Ishikawa (cell line): ENCODE measurements around the gene IL12RB2.

ENCODE experiments used
- CEBPB ChIP-seq: IDR thresholded peaks from 2 replicates; pipeline ENCODE4 v1.6.1; 2012
- CREB1 ChIP-seq: IDR thresholded peaks from 2 replicates; pipeline ENCODE4 v1.6.1; 2012; ENCODE audit warnings: low read depth
- EGR1 ChIP-seq: IDR thresholded peaks from 2 replicates; pipeline ENCODE4 v1.6.1; 2012
- EP300 ChIP-seq: IDR thresholded peaks from 2 replicates; pipeline ENCODE4 v1.6.1; 2012; ENCODE audit warnings: borderline replicate concordance
- FOXM1 ChIP-seq: IDR thresholded peaks from 2 replicates; pipeline ENCODE4 v1.6.1; 2012; ENCODE audit warnings: low read depth, borderline replicate concordance
- NFIC ChIP-seq: IDR thresholded peaks from 2 replicates; pipeline ENCODE4 v1.6.1; 2012
- RAD21 ChIP-seq: IDR thresholded peaks from 2 replicates; pipeline ENCODE4 v1.6.1; 2012; ENCODE audit warnings: low read depth
- TAF1 ChIP-seq: IDR thresholded peaks from 2 replicates; pipeline ENCODE4 v1.6.1; 2012; ENCODE audit warnings: low read depth, mild to moderate bottlenecking
- TCF12 ChIP-seq: IDR thresholded peaks from 2 replicates; pipeline ENCODE4 v1.6.1; 2012; ENCODE audit warnings: low read depth
- TEAD4 ChIP-seq: IDR thresholded peaks from 2 replicates; pipeline ENCODE4 v1.6.1; 2012
- YY1 ChIP-seq: IDR thresholded peaks from 2 replicates; pipeline ENCODE4 v1.6.1; 2012; ENCODE audit warnings: low read depth
- ZBTB7A ChIP-seq: IDR thresholded peaks from 2 replicates; pipeline ENCODE4 v1.6.1; 2012; ENCODE audit warnings: low read depth
- TF ChIP-seq, protein P1 (sequence below): IDR thresholded peaks from 2 replicates; pipeline ENCODE4 v1.6.1; 2012
- TF ChIP-seq, protein P2 (sequence below): IDR thresholded peaks from 2 replicates; pipeline ENCODE4 v1.6.1; 2012; ENCODE audit warnings: low read depth, mild to moderate bottlenecking
- TF ChIP-seq, protein P3 (sequence below): IDR thresholded peaks from 2 replicates; pipeline ENCODE4 v1.6.1; 2012

IL12RB2 gene

DNA sequence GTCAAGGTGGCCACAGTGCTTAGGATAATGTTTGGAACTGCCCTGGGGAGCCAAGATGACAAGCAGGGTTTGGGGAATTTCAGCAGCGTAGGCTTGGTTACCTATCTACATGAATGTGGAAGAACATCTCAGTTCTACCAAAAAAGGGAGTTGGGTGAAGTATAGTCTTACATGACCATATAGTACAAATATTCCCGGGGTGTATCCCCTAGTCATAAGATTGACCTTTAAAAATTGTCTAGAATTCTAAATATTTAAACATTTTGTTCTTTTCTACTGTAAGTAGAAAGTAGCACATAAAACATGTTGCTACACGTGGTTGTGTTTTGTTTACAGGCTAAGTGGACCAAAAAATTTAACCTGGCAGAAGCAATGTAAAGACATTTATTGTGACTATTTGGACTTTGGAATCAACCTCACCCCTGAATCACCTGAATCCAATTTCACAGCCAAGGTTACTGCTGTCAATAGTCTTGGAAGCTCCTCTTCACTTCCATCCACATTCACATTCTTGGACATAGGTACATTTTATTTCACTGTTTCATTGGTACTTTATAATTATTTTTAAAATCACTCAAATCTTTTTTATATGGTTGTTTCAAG, 20.3 kb downstream of the IL12RB2 start:
- no peak for TF ChIP-seq EP300
- no peak for TF ChIP-seq CEBPB
- TF ChIP-seq TCF12: no peak
- no peak for TF ChIP-seq RAD21
- TF ChIP-seq YY1: no peak
- TF ChIP-seq, protein P1, sequence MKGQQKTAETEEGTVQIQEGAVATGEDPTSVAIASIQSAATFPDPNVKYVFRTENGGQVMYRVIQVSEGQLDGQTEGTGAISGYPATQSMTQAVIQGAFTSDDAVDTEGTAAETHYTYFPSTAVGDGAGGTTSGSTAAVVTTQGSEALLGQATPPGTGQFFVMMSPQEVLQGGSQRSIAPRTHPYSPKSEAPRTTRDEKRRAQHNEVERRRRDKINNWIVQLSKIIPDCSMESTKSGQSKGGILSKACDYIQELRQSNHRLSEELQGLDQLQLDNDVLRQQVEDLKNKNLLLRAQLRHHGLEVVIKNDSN: no peak
- TF ChIP-seq FOXM1: no peak
- no peak for TF ChIP-seq CREB1
- TF ChIP-seq ZBTB7A: no peak
- TF ChIP-seq TAF1: no peak
- TF ChIP-seq TEAD4: no peak
- TF ChIP-seq, protein P2, sequence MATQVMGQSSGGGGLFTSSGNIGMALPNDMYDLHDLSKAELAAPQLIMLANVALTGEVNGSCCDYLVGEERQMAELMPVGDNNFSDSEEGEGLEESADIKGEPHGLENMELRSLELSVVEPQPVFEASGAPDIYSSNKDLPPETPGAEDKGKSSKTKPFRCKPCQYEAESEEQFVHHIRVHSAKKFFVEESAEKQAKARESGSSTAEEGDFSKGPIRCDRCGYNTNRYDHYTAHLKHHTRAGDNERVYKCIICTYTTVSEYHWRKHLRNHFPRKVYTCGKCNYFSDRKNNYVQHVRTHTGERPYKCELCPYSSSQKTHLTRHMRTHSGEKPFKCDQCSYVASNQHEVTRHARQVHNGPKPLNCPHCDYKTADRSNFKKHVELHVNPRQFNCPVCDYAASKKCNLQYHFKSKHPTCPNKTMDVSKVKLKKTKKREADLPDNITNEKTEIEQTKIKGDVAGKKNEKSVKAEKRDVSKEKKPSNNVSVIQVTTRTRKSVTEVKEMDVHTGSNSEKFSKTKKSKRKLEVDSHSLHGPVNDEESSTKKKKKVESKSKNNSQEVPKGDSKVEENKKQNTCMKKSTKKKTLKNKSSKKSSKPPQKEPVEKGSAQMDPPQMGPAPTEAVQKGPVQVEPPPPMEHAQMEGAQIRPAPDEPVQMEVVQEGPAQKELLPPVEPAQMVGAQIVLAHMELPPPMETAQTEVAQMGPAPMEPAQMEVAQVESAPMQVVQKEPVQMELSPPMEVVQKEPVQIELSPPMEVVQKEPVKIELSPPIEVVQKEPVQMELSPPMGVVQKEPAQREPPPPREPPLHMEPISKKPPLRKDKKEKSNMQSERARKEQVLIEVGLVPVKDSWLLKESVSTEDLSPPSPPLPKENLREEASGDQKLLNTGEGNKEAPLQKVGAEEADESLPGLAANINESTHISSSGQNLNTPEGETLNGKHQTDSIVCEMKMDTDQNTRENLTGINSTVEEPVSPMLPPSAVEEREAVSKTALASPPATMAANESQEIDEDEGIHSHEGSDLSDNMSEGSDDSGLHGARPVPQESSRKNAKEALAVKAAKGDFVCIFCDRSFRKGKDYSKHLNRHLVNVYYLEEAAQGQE: no peak
- TF ChIP-seq, protein P3, sequence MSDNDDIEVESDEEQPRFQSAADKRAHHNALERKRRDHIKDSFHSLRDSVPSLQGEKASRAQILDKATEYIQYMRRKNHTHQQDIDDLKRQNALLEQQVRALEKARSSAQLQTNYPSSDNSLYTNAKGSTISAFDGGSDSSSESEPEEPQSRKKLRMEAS: no peak
- no peak for TF ChIP-seq EGR1
- no peak for TF ChIP-seq NFIC

DNA sequence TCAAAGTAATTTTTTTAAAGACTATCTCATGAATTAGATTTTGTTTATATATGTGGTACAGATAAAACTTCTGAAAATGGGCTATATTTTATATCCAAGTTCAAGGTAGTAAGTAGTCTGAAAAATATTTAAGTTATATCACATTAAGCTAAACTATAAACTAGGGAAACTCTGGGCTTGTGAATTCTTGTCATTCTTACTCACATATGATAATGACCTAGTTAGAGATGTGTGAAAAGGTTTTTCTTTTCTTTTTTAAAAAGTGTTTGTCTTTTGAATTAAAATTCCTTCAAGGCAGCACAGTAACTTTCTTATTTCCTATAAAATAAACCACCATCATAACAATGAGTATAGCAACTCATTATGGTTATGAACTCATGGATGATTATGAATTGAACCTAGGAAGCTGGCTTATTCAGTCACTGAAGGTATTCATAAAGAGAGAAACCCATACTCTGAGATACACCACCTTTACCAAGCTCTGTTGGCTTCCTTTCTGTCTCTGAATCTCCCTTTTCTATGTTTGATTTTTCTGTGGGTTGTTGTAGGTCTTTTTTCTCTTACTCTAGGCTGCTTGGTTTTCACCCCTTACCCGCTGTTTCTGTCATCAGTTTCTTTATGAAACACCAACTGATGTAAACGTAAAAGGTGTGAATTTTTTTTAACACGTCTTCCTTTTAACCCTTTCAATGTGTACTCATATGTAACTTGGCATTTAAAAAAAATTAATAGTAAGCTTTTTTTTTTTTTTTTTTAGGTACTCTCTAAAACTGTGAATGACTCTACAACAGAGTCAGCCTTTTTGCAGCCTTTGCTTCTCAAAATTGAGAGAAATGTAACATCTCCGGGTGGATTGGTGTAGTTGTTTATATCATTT, 25.2 kb downstream of the IL12RB2 start:
- TF ChIP-seq TCF12 (no peak), FOXM1 (no peak), ZBTB7A (no peak), EGR1 (no peak), CREB1 (no peak), TEAD4 (no peak), RAD21 (no peak), CEBPB (no peak), YY1 (no peak), TAF1 (no peak), EP300 (no peak), NFIC (no peak)
- TF ChIP-seq, protein P2: no peak
- TF ChIP-seq, protein P3: no peak
- TF ChIP-seq, protein P1: no peak

DNA sequence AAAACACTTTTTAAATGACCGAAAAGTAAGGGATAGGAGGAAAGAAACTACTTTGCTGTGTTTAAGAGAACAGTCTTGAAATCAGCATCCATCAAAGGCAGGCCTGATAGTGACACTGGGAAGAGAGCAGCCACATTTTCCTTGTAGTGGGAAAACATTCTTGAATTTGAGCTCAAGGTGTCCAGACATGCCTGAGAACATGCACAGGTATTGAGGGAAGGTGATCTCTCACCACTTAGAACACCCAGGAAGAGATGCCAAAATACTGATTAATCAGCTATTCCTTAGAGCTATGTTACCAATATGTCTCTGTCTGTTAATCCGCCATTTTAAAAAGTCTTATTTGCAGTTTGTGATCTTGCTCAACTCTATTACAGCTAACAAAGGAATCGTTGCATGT, 25.9 kb downstream of the IL12RB2 start:
- no peak for TF ChIP-seq EP300

DNA sequence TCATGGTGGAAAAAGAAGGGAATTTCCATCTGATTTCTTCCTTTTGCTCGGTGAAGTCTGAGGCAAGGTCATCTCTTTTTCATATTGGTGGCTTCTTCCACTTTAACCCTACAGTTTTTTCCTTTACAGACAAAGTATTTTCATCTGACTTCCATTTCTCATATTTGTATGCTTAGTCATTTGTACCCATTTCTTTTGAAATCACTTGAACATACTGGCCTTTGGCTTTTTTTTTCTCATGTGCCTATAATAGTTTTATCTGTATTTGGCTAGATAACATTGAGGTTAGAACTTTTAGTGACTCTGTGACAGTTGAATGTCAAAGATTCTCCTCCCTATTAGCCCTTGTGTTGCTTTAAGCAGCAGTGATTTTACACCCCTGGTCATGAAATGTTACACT, 27.7 kb downstream of the IL12RB2 start:
- TF ChIP-seq ZBTB7A: no peak
- TF ChIP-seq, protein P3: no peak
- no peak for TF ChIP-seq FOXM1
- no peak for TF ChIP-seq CREB1
- TF ChIP-seq YY1: no peak
- TF ChIP-seq CEBPB: no peak
- TF ChIP-seq, protein P1: no peak
- TF ChIP-seq TAF1: no peak
- TF ChIP-seq TEAD4: no peak
- no peak for TF ChIP-seq TCF12
- no peak for TF ChIP-seq NFIC
- no peak for TF ChIP-seq EP300
- TF ChIP-seq RAD21: no peak
- TF ChIP-seq EGR1: no peak
- TF ChIP-seq, protein P2: no peak
